22Rv1 (cell line): ENCODE data around the gene TSEN34.

Experiments used
- H3K27ac ChIP-seq: fragments of 450-650 bp; 2 replicates; pipeline ENCODE4 v1.5.1; 2017
- ZFX ChIP-seq: fragments of 450-650 bp; IDR thresholded peaks from 2 replicates; pipeline ENCODE4 v1.6.1; 2017; ENCODE audit warnings: antibody characterized with exemption, borderline replicate concordance
- TF ChIP-seq, protein P1 (sequence below): fragments of 450-650 bp; IDR thresholded peaks from 2 replicates; pipeline ENCODE4 v1.5.1; 2017; ENCODE audit warnings: mild to moderate bottlenecking

Gene TSEN34

DNA sequence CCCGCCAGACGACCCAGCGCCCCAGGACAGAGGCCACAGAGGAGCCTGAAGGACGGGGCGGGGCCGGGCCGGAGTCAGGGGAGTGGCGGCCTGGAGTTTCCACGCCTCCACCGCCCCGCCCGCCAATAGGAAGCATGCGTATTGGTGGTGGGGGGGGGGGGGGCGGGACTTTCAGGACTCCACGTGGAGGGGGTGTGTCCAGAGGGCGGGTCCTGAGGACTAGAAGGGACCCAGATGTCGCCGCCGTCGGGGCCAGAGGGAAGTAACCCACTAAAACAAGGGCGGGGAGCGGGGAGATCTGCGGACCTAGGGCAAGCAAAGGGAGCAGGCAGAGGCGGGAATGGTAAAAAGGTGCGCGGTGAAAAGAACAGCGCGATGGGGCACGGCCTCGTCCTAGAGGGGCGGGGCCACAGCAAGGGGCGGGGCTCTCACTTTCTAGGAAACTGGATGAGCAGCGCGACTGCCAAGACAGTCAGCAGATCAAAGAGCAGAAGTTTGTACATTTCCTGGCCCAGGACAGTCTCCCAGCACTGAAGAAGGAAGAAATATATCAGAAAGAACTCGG, 28.8 kb upstream of the TSEN34 start:
- H3K27ac ChIP-seq = peak overlapping the region; percentile 97
- TF ChIP-seq, protein P1, sequence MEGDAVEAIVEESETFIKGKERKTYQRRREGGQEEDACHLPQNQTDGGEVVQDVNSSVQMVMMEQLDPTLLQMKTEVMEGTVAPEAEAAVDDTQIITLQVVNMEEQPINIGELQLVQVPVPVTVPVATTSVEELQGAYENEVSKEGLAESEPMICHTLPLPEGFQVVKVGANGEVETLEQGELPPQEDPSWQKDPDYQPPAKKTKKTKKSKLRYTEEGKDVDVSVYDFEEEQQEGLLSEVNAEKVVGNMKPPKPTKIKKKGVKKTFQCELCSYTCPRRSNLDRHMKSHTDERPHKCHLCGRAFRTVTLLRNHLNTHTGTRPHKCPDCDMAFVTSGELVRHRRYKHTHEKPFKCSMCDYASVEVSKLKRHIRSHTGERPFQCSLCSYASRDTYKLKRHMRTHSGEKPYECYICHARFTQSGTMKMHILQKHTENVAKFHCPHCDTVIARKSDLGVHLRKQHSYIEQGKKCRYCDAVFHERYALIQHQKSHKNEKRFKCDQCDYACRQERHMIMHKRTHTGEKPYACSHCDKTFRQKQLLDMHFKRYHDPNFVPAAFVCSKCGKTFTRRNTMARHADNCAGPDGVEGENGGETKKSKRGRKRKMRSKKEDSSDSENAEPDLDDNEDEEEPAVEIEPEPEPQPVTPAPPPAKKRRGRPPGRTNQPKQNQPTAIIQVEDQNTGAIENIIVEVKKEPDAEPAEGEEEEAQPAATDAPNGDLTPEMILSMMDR = no peak
- no peak for TF ChIP-seq ZFX

DNA sequence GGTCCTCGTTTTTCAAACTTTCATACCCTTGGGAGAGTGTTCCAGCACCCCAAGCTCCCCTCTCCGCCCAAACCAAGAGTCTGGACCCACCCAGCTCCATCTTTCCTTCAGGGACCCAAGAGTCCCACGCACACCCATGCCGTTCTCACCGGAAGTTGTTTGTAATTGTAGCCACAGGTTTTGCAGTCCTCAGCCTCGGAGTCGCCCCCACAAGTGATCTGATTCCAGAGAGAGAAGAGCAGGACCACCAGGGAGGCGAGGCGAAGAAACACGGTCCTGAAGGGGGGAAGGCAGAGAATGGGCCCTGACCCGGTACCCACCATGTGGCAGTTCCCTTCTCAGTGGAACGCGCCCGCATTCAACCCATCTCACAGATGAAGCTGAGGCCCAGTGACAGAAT, 28.2 kb upstream of the TSEN34 start:
- no peak for TF ChIP-seq ZFX
- TF ChIP-seq, protein P1 = no peak
- peak overlapping the region; percentile 97 for H3K27ac ChIP-seq

DNA sequence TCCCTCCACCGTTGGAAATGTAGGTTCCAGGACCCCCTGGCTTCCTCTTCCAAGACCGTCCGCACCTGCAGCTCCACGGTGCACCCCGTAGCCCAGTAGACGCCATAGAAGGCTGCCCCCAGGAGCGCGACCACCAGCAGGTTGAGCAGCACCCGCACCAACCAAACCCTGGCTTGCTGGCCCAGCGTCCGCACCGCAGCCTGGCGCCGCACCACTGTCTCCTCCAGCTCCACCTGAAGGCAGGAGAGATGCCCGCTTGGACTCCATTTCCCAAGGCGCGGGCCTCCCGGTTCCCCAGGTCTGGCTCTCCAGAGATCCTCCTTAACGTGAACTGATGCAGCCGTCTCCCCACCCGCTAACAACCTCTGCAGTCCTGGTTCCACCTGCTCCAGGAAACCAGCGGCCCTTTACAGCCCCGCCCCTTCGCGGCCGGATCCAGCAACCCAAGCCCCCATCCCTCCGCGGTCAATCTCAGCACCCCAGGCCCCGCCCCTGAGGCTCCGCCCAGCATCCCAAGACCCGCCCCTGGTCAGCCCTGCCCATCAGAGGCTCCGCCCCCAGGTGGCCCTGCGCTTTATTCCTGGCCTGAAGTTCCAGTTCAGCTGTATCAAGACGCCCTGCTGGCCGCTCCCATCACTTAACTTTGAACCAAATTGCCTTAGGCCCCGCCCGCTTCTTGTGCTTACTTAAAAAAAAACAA, 26.6 kb upstream of the TSEN34 start:
- TF ChIP-seq, protein P1 = peak; percentile 18
- TF ChIP-seq ZFX = no peak

DNA sequence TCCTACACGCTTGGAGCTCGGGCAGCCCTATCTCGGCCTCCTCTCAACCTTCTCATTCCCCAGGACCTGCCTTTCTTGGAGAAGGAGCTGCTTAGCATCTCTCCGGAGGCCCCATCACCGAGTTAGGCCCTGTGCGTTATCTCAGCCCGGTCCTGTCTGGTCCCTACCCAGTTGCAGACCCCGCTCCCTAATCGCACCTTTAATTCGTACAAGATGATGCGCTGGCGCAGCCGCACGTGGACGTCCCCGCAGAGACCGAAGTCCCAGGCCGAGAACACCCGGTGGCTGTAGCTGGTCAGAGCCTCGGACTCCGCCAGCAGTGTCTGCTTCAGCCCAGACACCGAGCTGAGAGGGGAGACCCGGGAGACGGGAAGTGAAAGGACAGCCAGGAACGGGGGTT, 25.9 kb upstream of the TSEN34 start:
- peak overlapping the region; percentile 97 for H3K27ac ChIP-seq
- no peak for TF ChIP-seq ZFX
- TF ChIP-seq, protein P1 = no peak

More for the DNA sequence above, 26.6 kb upstream of the TSEN34 start:
- H3K27ac ChIP-seq = peak overlapping the region; percentile 97

DNA sequence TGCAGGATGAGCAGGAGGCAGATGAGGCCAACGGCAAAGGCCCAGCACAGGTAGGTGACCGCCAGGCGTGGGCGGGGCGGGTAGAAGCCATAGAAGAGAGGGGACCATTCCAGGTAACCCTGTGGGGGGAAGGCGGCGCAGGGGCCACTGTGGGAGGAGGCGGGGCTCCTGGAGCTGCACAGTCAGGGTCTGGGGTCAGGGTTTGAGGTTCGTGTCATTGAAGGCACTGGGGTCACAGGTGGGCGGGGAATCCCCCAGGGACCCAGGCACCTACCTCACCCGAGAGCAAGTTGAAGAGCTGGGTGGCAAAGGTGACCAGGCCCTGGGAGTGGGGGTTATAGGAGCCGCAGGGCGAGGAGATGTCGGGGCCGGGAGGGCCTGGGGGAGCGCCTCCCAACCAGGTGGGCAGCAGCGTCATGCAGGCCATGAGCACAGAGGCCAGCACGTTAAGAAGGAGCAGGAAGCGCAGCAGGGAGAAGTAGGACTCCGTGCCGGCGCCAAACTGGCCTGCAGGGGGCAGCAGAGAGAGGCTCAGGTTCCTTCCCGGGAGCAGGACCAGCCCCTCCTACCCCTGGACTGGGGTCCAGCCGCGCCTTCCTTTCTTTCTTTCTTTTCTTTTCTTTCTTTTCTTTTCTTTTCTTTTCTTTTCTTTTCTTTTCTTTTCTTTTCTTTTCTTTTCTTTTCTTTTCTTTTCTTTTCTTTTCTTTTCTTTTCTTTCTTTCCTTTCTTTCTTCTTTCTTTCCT, 22.8 kb upstream of the TSEN34 start:
- no peak overlapping the region for H3K27ac ChIP-seq
- TF ChIP-seq ZFX = no peak
- TF ChIP-seq, protein P1 = peak; percentile 92

DNA sequence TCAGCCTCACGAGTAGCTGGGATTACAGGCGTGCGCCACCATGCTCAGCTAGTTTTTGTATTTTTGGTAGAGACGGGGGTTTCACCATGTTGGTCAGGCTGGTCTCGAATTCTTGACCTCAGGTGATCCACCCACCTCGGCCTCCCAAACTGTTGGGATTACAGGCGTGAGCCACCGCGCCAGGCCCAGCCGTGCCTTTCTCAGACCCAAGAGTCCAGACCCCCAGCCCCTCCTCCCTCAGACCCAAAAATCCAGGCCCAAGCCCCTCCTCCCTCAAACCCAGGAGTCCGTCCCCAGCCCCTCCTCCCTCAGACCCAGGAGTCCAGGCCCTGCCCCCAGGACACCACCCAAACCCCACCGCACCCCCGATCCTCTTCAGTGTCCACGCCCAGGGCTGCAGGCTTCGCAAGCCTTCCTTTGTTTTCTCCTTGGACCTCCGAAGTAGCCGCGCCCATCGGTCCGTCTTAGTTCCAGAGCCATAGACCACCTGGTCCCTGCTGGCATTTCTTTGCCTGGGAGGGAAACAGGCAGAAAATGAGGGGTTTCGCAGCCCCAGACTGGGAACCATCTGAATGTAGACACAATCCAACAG, 21.9 kb upstream of the TSEN34 start:
- no peak for TF ChIP-seq ZFX
- TF ChIP-seq, protein P1 = no peak
- no peak overlapping the region for H3K27ac ChIP-seq

DNA sequence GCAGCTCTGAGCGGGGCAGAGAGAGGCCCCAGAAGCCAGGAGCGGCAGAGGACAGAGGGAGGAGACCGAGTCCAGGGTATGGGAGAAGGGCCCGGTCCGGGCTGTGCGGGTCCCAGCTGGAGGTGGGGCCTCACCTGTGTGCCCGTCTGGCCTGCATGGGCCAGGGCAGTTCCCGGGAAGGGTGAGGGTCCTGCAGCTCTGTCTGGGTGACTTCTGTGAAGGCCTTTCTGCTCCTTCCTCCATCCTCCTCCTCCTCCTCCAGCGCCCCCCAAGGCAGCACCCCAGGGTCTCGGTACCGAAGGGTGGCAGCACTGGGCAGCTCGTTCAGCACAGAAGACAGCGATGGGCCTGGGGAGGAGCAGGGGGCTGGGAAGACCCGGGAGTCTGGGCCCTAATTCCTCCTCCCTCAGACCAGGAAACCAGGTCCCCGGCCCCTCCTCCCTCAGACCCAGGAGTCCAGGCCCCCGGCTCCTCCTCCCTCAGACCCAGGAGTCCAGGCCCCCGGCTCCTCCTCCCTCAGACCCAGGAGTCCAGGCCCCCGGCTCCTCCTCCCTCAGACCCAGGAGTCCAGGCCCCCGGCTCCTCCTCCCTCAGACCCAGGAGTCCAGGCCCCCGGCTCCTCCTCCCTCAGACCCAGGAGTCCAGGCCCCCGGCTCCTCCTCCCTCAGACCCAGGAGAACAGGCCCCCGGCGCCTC, 19.2 kb upstream of the TSEN34 start:
- peak overlapping the region; percentile 33 for H3K27ac ChIP-seq
